ENCODE measurements around the gene SYTL5.

The SYTL5 gene

DNA sequence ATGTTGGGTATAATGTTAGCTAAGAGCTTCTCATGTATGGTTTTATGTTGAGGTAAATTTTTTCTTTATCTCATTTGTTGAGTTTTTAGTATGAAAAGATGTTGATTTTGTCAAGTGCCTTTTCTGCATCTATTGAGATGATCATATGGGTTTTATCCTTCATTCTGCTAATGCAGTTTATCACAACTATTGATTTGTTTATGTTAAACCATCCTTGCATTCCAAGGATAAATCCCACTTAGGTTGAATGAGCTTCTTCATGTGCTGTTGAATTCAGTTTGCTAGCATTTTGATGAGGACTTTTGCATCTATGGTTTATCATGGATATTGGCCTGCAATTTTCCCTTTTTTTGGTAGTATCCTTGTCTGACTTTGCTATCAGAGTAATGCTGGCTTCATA is 93.3 kb downstream of the SYTL5 start:
- H3K9ac ChIP-seq (ENCODE audit: low read length) = no peak overlapping the region

DNA sequence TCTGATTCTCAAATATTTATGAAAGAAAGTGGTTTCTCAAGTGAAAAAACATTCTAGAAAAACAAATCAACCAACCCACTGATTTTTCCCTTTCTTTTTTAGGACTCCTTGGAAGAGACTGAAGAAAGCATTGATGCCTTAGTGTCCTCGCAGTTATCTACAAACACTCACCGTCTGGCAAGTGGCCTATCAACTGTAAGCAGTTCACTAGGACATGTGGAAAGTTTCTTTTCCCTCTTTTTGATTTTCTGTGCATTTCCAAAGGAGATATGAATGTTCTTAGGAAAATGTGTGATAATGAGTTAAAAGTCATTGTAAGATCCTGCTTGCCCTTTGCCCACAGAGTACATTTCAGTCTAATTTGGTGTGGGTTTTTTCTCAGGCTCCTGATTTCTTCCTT is 95.9 kb downstream of the SYTL5 start:
- Histone ChIP-seq H3K4me1 (ENCODE audit: insufficient read depth, low read length) (no peaks in the 10 kb centered on the region), H3K27ac (ENCODE audit: low read depth, low read length) (no peak overlapping the region), H3K9me3 (ENCODE audit: low read length) (no peaks in the 10 kb centered on the region), H3K9ac (ENCODE audit: low read length) (no peak overlapping the region), H3K36me3 (ENCODE audit: insufficient read depth, low read length) (no peaks in the 10 kb centered on the region), H3K27me3 (ENCODE audit: control insufficient read depth in 1 of 2, insufficient read depth in 2 of 2, low read length in 2 of 2) (no peaks in the 10 kb centered on the region), H3K4me3 (ENCODE audit: low read depth in 1 of 2, low read length in 2 of 2) (no peak overlapping the region)

More for the DNA sequence above, 93.3 kb downstream of the SYTL5 start:
- Histone ChIP-seq H3K36me3 (ENCODE audit: insufficient read depth, low read length) (no peaks in the 10 kb centered on the region), H3K4me1 (ENCODE audit: insufficient read depth, low read length) (no peaks in the 10 kb centered on the region), H3K9me3 (ENCODE audit: low read length) (no peaks in the 10 kb centered on the region), H3K27me3 (ENCODE audit: control insufficient read depth in 1 of 2, insufficient read depth in 2 of 2, low read length in 2 of 2) (no peaks in the 10 kb centered on the region), H3K4me3 (ENCODE audit: low read depth in 1 of 2, low read length in 2 of 2) (no peak overlapping the region), H3K27ac (ENCODE audit: low read depth, low read length) (no peak overlapping the region)

DNA sequence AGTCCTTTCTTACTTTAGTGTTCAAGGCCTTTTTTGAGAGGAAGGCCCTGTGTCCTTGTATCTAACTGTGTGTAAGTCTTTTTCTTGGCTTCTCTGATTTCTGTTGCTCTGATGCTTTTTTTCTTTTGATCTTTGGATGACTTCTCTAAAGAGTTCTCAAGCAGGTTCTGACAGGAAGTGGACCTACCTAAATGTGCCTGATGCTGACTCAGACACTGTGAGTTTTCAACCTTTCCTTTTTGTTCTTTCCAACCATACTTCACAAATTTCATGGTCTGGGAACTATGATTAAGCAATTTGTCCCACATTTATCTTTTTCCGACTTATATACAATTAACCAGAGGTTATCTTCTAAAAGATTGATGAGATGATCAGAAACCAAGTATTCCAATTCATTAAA is 96.5 kb downstream of the SYTL5 start:
- no peak overlapping the region for H3K27ac ChIP-seq (ENCODE audit: low read depth, low read length)
- no peak overlapping the region for H3K9ac ChIP-seq (ENCODE audit: low read length)
- no peaks in the 10 kb centered on the region for H3K4me1 ChIP-seq (ENCODE audit: insufficient read depth, low read length)
- no peaks in the 10 kb centered on the region for H3K27me3 ChIP-seq (ENCODE audit: control insufficient read depth in 1 of 2, insufficient read depth in 2 of 2, low read length in 2 of 2)
- no peaks in the 10 kb centered on the region for H3K36me3 ChIP-seq (ENCODE audit: insufficient read depth, low read length)
- H3K9me3 ChIP-seq (ENCODE audit: low read length) = no peaks in the 10 kb centered on the region
- H3K4me3 ChIP-seq (ENCODE audit: low read depth in 1 of 2, low read length in 2 of 2) = no peak overlapping the region

DNA sequence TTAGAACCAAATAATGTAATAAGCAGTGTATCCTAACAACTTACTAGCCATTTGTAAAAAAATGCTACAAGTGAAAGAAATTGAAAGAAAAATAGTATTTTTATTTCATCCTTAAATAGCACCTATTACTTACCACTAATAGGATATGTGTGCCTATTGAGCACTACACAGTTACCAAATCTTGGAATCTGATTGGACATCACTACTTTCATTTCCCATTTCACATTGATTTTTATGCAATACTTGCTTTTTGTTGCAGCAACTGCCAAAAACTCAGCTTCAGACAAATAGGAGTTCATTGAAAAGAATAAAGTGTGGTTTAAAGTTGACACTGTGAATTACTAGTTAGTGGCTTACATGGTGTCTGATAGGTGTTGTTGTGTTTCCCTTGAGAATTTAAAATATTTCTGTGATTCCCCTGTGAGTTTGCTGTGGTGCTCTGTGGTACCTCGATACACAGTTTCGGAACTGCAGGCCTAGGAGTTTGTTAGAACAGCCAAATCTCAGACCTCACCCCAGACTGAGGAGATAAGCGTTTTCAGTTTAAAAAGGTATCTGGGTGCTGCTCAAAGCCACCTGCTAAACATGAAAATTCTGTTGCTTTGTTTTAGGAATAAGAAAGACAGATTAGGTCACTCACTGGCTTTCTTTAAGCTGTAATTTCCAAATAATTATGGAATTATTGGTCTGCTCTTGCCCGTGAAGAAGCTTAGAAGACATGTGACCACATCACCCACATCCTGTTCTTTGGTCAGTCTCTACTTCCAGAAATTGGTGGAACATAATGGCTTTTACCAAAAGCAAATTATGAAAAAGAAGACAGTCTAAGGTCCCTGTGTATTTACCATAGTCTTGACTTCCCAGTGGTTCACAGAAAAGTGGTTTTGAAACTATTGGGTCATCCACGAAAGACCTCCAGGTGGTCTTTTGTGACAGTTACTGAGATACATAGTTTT is 97.8 kb downstream of the SYTL5 start:
- H3K36me3 ChIP-seq (ENCODE audit: insufficient read depth, low read length) = no peaks in the 10 kb centered on the region

DNA sequence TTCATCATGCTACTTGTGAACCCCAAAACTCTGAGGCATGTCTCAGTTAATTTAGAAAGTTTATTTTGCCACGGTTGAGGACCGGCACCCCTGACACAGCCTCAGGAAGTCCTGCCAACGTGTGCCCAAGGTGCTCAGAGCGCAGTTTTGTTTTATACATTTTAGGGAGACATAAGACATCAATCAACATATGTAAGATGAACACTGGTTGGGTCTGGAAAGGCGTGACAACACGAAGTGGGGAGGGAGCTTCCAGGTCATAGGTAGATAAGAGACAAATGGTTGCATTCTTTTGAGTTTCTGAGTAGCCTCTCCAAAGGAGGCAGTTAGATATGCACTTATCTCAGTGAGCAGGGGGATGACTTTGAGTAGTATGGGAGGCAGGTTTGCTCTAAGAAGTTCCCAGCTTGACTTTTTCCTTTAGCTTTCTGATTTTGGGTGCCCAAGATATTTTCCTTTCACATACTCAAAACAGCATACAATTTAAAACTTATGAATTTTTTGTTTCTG is 98.9 kb downstream of the SYTL5 start:
- Histone ChIP-seq H3K4me3 (ENCODE audit: low read depth in 1 of 2, low read length in 2 of 2) (no peak overlapping the region), H3K36me3 (ENCODE audit: insufficient read depth, low read length) (no peaks in the 10 kb centered on the region), H3K9ac (ENCODE audit: low read length) (no peak overlapping the region), H3K9me3 (ENCODE audit: low read length) (no peaks in the 10 kb centered on the region), H3K27me3 (ENCODE audit: control insufficient read depth in 1 of 2, insufficient read depth in 2 of 2, low read length in 2 of 2) (no peaks in the 10 kb centered on the region), H3K27ac (ENCODE audit: low read depth, low read length) (no peak overlapping the region), H3K4me1 (ENCODE audit: insufficient read depth, low read length) (no peaks in the 10 kb centered on the region)

More for the DNA sequence above, 97.8 kb downstream of the SYTL5 start:
- H3K4me1 ChIP-seq (ENCODE audit: insufficient read depth, low read length) = no peaks in the 10 kb centered on the region
- H3K9ac ChIP-seq (ENCODE audit: low read length) = no peak overlapping the region
- H3K27ac ChIP-seq (ENCODE audit: low read depth, low read length) = no peak overlapping the region
- H3K9me3 ChIP-seq (ENCODE audit: low read length) = no peaks in the 10 kb centered on the region
- H3K4me3 ChIP-seq (ENCODE audit: low read depth in 1 of 2, low read length in 2 of 2) = no peak overlapping the region
- H3K27me3 ChIP-seq (ENCODE audit: control insufficient read depth in 1 of 2, insufficient read depth in 2 of 2, low read length in 2 of 2) = no peaks in the 10 kb centered on the region

DNA sequence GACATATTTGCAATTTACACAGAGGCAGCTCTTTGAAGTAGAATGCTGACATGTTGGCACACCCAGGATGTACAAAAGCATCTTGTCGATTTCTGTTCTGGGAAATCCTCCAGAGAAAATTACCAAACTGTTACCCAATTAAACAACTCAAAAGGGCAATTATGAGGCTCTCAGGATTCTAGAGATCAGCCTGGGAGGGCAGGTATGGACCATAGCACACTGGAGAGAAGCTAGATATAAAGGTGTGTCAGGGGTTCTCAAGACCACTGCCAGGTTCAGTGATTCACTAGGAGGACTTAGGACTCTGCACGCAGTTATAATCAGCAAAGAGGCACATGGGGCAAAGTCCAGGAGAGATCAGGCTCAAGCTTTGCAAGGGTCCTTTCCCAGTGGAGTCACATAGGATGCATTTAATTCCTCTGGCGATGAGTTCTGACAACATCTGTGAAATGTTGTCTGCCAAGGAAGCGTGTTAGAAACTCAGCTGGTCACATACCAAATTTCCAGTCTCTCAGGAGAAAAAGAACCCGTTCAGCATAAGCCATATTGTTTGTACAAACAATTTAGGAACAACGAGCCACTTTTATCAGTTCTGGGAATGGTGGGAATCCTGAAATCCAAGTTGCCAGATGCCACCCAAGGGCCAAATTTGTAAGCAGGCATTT is 100.8 kb downstream of the SYTL5 start:
- Histone ChIP-seq H3K9ac (ENCODE audit: low read length) (no peak overlapping the region), H3K4me1 (ENCODE audit: insufficient read depth, low read length) (no peaks in the 10 kb centered on the region), H3K27ac (ENCODE audit: low read depth, low read length) (no peak overlapping the region), H3K27me3 (ENCODE audit: control insufficient read depth in 1 of 2, insufficient read depth in 2 of 2, low read length in 2 of 2) (no peaks in the 10 kb centered on the region), H3K9me3 (ENCODE audit: low read length) (no peaks in the 10 kb centered on the region), H3K4me3 (ENCODE audit: low read depth in 1 of 2, low read length in 2 of 2) (no peak overlapping the region), H3K36me3 (ENCODE audit: insufficient read depth, low read length) (no peaks in the 10 kb centered on the region)

DNA sequence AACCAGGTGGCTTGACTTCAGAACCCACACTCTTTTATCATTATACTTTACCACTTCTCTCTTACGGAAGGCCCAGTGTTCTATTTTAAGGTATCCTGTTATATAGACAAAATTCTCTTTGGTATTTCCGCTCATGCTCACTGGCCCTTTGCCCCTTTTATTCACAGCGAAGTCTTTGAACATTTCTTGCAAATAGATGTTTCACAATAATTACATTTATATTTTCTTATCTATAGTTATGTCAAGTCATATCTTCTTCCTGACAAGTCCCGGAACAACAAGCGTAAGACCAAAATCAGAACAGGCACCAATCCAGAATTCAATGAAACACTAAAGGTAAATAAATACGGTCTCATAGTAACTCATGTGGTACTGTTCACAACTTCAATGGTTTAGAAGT is 102.0 kb downstream of the SYTL5 start:
- Histone ChIP-seq H3K36me3 (ENCODE audit: insufficient read depth, low read length) (no peaks in the 10 kb centered on the region), H3K4me3 (ENCODE audit: low read depth in 1 of 2, low read length in 2 of 2) (no peak overlapping the region)

DNA sequence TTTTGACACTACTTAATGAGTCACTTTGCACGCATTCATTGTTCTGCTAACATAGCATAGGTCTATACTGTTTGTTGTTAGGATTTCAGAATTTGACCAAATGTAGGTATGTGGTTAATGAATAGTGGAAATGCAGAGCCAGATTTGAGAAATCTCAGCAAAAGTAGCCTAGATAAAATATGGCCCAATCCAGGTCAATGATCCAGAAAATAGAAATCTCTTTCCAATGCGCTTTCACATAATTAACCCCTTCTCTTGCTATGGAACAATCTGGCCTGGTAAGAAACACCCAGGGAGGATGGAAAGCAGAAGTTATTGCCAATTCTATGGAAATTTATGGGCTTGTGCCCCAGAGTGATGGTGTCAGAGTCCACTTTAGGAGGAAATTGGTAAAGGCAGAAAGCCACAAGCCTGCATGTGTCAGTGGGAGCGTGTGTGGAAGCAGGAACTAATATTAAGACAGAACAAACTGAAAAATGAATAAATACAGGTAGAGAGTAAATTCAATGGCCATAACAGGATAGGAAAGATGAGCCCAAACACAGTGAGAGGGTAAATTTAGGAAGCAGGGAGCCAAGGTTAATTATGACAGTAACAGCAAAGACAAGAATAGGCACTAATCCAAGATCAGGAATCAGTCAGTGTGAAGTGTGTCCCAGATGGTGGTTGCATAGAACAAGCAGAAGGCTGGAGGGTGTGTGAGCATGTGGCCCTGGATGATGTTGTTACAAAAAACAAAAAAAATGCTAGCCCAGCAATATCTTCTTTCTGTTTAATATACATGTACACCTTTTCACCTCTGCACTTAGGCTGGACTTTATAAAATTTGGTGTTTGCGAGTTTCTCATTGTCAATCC is 102.9 kb downstream of the SYTL5 start:
- no peaks in the 10 kb centered on the region for H3K9me3 ChIP-seq (ENCODE audit: low read length)
- H3K27me3 ChIP-seq (ENCODE audit: control insufficient read depth in 1 of 2, insufficient read depth in 2 of 2, low read length in 2 of 2) = no peaks in the 10 kb centered on the region
- H3K4me1 ChIP-seq (ENCODE audit: insufficient read depth, low read length) = no peaks in the 10 kb centered on the region
- no peak overlapping the region for H3K4me3 ChIP-seq (ENCODE audit: low read depth in 1 of 2, low read length in 2 of 2)
- H3K9ac ChIP-seq (ENCODE audit: low read length) = no peak overlapping the region
- H3K27ac ChIP-seq (ENCODE audit: low read depth, low read length) = no peak overlapping the region
- no peaks in the 10 kb centered on the region for H3K36me3 ChIP-seq (ENCODE audit: insufficient read depth, low read length)

More for the DNA sequence above, 102.0 kb downstream of the SYTL5 start:
- Histone ChIP-seq H3K27me3 (ENCODE audit: control insufficient read depth in 1 of 2, insufficient read depth in 2 of 2, low read length in 2 of 2) (no peaks in the 10 kb centered on the region), H3K4me1 (ENCODE audit: insufficient read depth, low read length) (no peaks in the 10 kb centered on the region), H3K9ac (ENCODE audit: low read length) (no peak overlapping the region), H3K9me3 (ENCODE audit: low read length) (no peaks in the 10 kb centered on the region), H3K27ac (ENCODE audit: low read depth, low read length) (no peak overlapping the region)

DNA sequence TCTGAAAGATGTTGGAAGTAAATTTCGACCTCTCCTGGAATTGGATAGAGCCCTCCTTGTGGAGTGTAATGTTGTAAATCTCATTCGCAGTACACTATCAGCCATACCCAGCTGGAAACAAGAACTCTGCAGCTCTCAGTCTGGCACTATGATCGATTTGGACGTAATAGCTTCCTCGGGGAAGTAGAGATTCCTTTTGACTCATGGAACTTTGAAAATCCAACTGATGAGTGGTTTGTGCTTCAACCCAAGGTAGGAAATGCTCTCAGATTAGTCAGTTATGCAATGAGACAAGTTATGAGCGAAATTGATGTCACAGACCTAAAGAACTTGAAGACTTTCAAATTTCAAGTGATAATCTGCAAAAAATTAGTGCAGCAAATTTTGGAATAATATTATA is 103.9 kb downstream of the SYTL5 start:
- Histone ChIP-seq H3K36me3 (ENCODE audit: insufficient read depth, low read length) (no peaks in the 10 kb centered on the region), H3K27me3 (ENCODE audit: control insufficient read depth in 1 of 2, insufficient read depth in 2 of 2, low read length in 2 of 2) (no peaks in the 10 kb centered on the region), H3K27ac (ENCODE audit: low read depth, low read length) (no peak overlapping the region)

DNA sequence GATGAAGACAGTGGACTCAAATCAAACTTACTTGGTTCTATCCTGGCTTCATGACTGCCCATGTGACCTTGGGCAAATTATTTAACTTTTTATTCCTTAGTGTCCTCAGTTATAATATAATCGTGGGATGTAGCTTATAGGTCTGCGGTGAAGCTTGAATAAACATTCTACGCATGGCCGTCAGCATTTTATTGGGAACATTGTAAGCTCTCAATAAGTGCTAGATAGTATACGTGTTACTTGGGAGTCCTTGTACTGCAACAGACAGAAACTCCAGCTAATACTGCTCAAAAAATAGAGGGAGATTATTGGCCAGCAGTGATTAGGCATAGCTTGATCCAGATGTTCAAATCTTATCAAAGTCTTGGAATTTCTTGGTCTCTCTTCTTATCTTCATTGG is 104.8 kb downstream of the SYTL5 start:
- no peak overlapping the region for H3K4me3 ChIP-seq (ENCODE audit: low read depth in 1 of 2, low read length in 2 of 2)
- no peaks in the 10 kb centered on the region for H3K36me3 ChIP-seq (ENCODE audit: insufficient read depth, low read length)
- no peak overlapping the region for H3K9ac ChIP-seq (ENCODE audit: low read length)
- H3K27me3 ChIP-seq (ENCODE audit: control insufficient read depth in 1 of 2, insufficient read depth in 2 of 2, low read length in 2 of 2) = no peaks in the 10 kb centered on the region
- H3K9me3 ChIP-seq (ENCODE audit: low read length) = no peaks in the 10 kb centered on the region
- H3K27ac ChIP-seq (ENCODE audit: low read depth, low read length) = no peak overlapping the region
- H3K4me1 ChIP-seq (ENCODE audit: insufficient read depth, low read length) = no peaks in the 10 kb centered on the region

More for the DNA sequence above, 103.9 kb downstream of the SYTL5 start:
- H3K9ac ChIP-seq (ENCODE audit: low read length) = no peak overlapping the region
- no peaks in the 10 kb centered on the region for H3K9me3 ChIP-seq (ENCODE audit: low read length)
- no peaks in the 10 kb centered on the region for H3K4me1 ChIP-seq (ENCODE audit: insufficient read depth, low read length)
- H3K4me3 ChIP-seq (ENCODE audit: low read depth in 1 of 2, low read length in 2 of 2) = no peak overlapping the region

DNA sequence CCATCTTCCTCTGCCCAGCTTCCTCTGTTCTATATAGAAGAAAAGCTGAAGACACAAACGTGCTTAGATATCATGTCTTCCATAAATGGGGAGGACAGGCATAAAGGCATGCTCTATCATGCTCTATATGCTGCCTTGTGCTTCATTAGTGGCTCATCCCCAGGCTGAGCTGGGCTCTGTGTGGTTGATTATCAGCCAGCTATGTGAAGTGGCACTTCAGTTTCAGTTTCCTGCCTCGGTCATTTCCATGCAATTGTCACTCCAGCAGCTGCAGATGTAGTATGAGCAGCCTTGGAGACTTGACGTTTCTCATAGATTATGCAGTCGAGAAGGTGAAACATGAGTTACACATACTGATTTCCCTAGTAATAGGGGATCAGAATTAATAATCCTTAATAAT is 106.2 kb downstream of the SYTL5 start:
- Histone ChIP-seq H3K4me3 (ENCODE audit: low read depth in 1 of 2, low read length in 2 of 2) (no peak overlapping the region), H3K27me3 (ENCODE audit: control insufficient read depth in 1 of 2, insufficient read depth in 2 of 2, low read length in 2 of 2) (no peaks in the 10 kb centered on the region), H3K27ac (ENCODE audit: low read depth, low read length) (no peak overlapping the region), H3K9ac (ENCODE audit: low read length) (no peak overlapping the region), H3K36me3 (ENCODE audit: insufficient read depth, low read length) (no peaks in the 10 kb centered on the region), H3K4me1 (ENCODE audit: insufficient read depth, low read length) (no peaks in the 10 kb centered on the region), H3K9me3 (ENCODE audit: low read length) (no peaks in the 10 kb centered on the region)
